K562 (cell line): ENCODE measurements around the gene TIFAB. TPM values are rescaled to one million over a fixed set of nuclear protein-coding genes. Genes with fewer than 3 reads are reported as not detected.

Experiments used
- CTCF ChIP-seq, 3 experiments: IDR thresholded peaks in 2 of 3; conservative IDR thresholded peaks in 1 of 3; 2 replicates each; pipeline ENCODE4 v1.5.1; 2011 to 2012; ENCODE audit warnings: low read length in 3 of 3, mild to moderate bottlenecking in 3 of 3, control low read depth in 2 of 3, improper control_type of control experiment in 1 of 3, inconsistent platforms in 1 of 3, low read depth in 1 of 3, mixed read lengths in 1 of 3, moderate library complexity in 1 of 3; ENCODE audit not compliant: insufficient read depth in 2 of 3
- LARP7 ChIP-seq: fragments of 450-650 bp; IDR thresholded peaks from 2 replicates; pipeline ENCODE4 v1.6.1; 2016
- NR2C2 ChIP-seq, 2 experiments: fragments of 200-800 bp in 1 of 2; sonication (Bioruptor generic) in 1 of 2; sonication (generic) in 1 of 2; formaldehyde crosslinking in 1 of 2; IDR thresholded peaks; 2 replicates each; pipeline versions ENCODE4 v1.6.1 to v1.8.0; 2016 to 2022; ENCODE audit warnings: mild to moderate bottlenecking in 1 of 2, missing compliant biosample characterization in 1 of 2, missing genetic modification characterization in 1 of 2, missing genetic modification reagents in 1 of 2
- NUFIP1 ChIP-seq: fragments of 450-650 bp; IDR thresholded peaks from 2 replicates; pipeline ENCODE4 v1.6.1; 2018; ENCODE audit not compliant: partially characterized antibody
- TRIM24 ChIP-seq, 2 experiments: fragments of 450-650 bp; IDR thresholded peaks; 2 replicates each; pipeline ENCODE4 v1.6.1; 2016
- XRCC5 ChIP-seq: fragments of 200-400 bp; formaldehyde crosslinking; IDR thresholded peaks from 2 replicates; pipeline ENCODE4 v1.6.1; 2017; ENCODE audit warnings: low read depth, mild to moderate bottlenecking, low read length
- ZNF174 ChIP-seq: fragments of 250-450 bp; sonication (Bioruptor Pico); IDR thresholded peaks from 2 replicates; pipeline ENCODE4 v1.4.0; 2020; ENCODE audit warnings: mild to moderate bottlenecking
- ZNF23 ChIP-seq: fragments of 250-450 bp; sonication (Bioruptor Pico); IDR thresholded peaks from 2 replicates; pipeline ENCODE4 v1.4.0; 2020; ENCODE audit warnings: mild to moderate bottlenecking
- ZNF431 ChIP-seq: sonication (generic); formaldehyde crosslinking; IDR thresholded peaks from 2 replicates; pipeline ENCODE4 v1.8.0; 2022; ENCODE audit warnings: mild to moderate bottlenecking, missing genetic modification reagents
- ZNF444 ChIP-seq: fragments of 250-450 bp; sonication (Bioruptor Pico); IDR thresholded peaks from 2 replicates; pipeline ENCODE4 v1.4.0; 2020; ENCODE audit warnings: mild to moderate bottlenecking, moderate library complexity
- polyA plus RNA-seq, 8 experiments: library from polyadenylated mRNA; depleted of rRNA in 4 of 8; stranded (reverse) in 5 of 8; unstranded in 3 of 8; fragments of >200 nt; fragmentation: Nextera tagmentation in 2 of 8; fragmentation: Illumina TruSeq in 1 of 8; extraction: Ambion mirVana in 2 of 8; extraction: Trizol in 1 of 8; gene quantifications; 2 replicates each; pipeline versions ENCODE4 v1.2.1 to v1.2.3, GENCODE V29; 2011 to 2014; ENCODE audit warnings: inconsistent platforms in 1 of 8, missing spikeins in 1 of 8
- total RNA-seq, 7 experiments: library from RNA; depleted of rRNA in 6 of 7; stranded (reverse); fragments of >200 nt in 6 of 7; fragmentation: Illumina TruSeq in 2 of 7; extraction: Trizol in 2 of 7; gene quantifications; 2 replicates each; pipeline versions ENCODE4 v1.2.1 to v1.2.3, GENCODE V29; 2011 to 2021; ENCODE audit warnings: low replicate concordance in 1 of 7
- TF ChIP-seq, protein P1 (sequence below): fragments of 450-650 bp; IDR thresholded peaks from 2 replicates; pipeline ENCODE4 v1.6.1; 2016; ENCODE audit warnings: mild to moderate bottlenecking, moderate library complexity
- TF ChIP-seq, protein P2 (sequence below): sonication (generic); formaldehyde crosslinking; IDR thresholded peaks from 2 replicates; pipeline ENCODE4 v1.8.1; 2022; ENCODE audit warnings: missing genetic modification reagents

Gene TIFAB
- total and polyA plus RNA-seq, 9 of the 15 experiments (the other 6 are each of a cell fraction or from before 2014, with no cell fraction given) = not detected

- TF ChIP-seq, protein P1, sequence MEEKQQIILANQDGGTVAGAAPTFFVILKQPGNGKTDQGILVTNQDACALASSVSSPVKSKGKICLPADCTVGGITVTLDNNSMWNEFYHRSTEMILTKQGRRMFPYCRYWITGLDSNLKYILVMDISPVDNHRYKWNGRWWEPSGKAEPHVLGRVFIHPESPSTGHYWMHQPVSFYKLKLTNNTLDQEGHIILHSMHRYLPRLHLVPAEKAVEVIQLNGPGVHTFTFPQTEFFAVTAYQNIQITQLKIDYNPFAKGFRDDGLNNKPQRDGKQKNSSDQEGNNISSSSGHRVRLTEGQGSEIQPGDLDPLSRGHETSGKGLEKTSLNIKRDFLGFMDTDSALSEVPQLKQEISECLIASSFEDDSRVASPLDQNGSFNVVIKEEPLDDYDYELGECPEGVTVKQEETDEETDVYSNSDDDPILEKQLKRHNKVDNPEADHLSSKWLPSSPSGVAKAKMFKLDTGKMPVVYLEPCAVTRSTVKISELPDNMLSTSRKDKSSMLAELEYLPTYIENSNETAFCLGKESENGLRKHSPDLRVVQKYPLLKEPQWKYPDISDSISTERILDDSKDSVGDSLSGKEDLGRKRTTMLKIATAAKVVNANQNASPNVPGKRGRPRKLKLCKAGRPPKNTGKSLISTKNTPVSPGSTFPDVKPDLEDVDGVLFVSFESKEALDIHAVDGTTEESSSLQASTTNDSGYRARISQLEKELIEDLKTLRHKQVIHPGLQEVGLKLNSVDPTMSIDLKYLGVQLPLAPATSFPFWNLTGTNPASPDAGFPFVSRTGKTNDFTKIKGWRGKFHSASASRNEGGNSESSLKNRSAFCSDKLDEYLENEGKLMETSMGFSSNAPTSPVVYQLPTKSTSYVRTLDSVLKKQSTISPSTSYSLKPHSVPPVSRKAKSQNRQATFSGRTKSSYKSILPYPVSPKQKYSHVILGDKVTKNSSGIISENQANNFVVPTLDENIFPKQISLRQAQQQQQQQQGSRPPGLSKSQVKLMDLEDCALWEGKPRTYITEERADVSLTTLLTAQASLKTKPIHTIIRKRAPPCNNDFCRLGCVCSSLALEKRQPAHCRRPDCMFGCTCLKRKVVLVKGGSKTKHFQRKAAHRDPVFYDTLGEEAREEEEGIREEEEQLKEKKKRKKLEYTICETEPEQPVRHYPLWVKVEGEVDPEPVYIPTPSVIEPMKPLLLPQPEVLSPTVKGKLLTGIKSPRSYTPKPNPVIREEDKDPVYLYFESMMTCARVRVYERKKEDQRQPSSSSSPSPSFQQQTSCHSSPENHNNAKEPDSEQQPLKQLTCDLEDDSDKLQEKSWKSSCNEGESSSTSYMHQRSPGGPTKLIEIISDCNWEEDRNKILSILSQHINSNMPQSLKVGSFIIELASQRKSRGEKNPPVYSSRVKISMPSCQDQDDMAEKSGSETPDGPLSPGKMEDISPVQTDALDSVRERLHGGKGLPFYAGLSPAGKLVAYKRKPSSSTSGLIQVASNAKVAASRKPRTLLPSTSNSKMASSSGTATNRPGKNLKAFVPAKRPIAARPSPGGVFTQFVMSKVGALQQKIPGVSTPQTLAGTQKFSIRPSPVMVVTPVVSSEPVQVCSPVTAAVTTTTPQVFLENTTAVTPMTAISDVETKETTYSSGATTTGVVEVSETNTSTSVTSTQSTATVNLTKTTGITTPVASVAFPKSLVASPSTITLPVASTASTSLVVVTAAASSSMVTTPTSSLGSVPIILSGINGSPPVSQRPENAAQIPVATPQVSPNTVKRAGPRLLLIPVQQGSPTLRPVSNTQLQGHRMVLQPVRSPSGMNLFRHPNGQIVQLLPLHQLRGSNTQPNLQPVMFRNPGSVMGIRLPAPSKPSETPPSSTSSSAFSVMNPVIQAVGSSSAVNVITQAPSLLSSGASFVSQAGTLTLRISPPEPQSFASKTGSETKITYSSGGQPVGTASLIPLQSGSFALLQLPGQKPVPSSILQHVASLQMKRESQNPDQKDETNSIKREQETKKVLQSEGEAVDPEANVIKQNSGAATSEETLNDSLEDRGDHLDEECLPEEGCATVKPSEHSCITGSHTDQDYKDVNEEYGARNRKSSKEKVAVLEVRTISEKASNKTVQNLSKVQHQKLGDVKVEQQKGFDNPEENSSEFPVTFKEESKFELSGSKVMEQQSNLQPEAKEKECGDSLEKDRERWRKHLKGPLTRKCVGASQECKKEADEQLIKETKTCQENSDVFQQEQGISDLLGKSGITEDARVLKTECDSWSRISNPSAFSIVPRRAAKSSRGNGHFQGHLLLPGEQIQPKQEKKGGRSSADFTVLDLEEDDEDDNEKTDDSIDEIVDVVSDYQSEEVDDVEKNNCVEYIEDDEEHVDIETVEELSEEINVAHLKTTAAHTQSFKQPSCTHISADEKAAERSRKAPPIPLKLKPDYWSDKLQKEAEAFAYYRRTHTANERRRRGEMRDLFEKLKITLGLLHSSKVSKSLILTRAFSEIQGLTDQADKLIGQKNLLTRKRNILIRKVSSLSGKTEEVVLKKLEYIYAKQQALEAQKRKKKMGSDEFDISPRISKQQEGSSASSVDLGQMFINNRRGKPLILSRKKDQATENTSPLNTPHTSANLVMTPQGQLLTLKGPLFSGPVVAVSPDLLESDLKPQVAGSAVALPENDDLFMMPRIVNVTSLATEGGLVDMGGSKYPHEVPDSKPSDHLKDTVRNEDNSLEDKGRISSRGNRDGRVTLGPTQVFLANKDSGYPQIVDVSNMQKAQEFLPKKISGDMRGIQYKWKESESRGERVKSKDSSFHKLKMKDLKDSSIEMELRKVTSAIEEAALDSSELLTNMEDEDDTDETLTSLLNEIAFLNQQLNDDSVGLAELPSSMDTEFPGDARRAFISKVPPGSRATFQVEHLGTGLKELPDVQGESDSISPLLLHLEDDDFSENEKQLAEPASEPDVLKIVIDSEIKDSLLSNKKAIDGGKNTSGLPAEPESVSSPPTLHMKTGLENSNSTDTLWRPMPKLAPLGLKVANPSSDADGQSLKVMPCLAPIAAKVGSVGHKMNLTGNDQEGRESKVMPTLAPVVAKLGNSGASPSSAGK = peak; percentile 58; the same call in 1 of the 2 replicates
- TF ChIP-seq ZNF174 (CRISPR knock-in tag) = no peak
- TF ChIP-seq, protein P2, sequence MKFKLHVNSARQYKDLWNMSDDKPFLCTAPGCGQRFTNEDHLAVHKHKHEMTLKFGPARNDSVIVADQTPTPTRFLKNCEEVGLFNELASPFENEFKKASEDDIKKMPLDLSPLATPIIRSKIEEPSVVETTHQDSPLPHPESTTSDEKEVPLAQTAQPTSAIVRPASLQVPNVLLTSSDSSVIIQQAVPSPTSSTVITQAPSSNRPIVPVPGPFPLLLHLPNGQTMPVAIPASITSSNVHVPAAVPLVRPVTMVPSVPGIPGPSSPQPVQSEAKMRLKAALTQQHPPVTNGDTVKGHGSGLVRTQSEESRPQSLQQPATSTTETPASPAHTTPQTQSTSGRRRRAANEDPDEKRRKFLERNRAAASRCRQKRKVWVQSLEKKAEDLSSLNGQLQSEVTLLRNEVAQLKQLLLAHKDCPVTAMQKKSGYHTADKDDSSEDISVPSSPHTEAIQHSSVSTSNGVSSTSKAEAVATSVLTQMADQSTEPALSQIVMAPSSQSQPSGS = no peak
- no peak for TF ChIP-seq CTCF (IDR thresholded peaks at IDR 0.05 in 2 of 3, conservative IDR thresholded peaks at IDR 0.05 in 1 of 3; ENCODE audit: insufficient read depth in 2 of 3, low read depth in 1 of 3, low read length in 3 of 3)
- no peak for TF ChIP-seq NUFIP1
- no peak for TF ChIP-seq ZNF431 (CRISPR knock-in tag)
- no peak for TF ChIP-seq ZNF444 (CRISPR knock-in tag)
- TF ChIP-seq XRCC5 = no peak
- no peak for TF ChIP-seq ZNF23
- peak; percentile 90 for TF ChIP-seq NR2C2 (CRISPR knock-in tag; IDR thresholded peaks at IDR 0.05)
- TF ChIP-seq NR2C2 (tag; IDR thresholded peaks at IDR 0.05) = peak; percentile 98
- TF ChIP-seq TRIM24 (IDR thresholded peaks at IDR 0.05) = no peak
- 0 out of 2 replicates have a peak, but pooled peaks have one; percentile 62 for TF ChIP-seq LARP7
These were observed 53.0 kb downstream of the TIFAB start, which contains the start of gene MACROH2A1 (continued) for GRCh38 chr5:135398855-135399793.
